SU-DHL-6 (cell line): ENCODE measurements around the gene SRD5A3.

ENCODE experiments used
- H2AFZ ChIP-seq: fragments of 200-600 bp; sonication (generic); 2 replicates; pipeline ENCODE4 v1.6.1; 2014; ENCODE audit warnings: low read depth, mild to moderate bottlenecking, moderate library complexity, mixed read lengths, antibody characterized with exemption, low read length; ENCODE audit not compliant: severe bottlenecking
- H3F3A ChIP-seq: fragments of 200-600 bp; shearing (Covaris generic); 2 replicates; pipeline ENCODE4 v1.6.0; 2016; ENCODE audit warnings: antibody characterized with exemption, mild to moderate bottlenecking; ENCODE audit not compliant: insufficient read depth
- H3K27ac ChIP-seq: fragments of 200-600 bp; sonication (generic); 2 replicates; pipeline ENCODE4 v1.5.1; 2016; ENCODE audit warnings: low read depth, mild to moderate bottlenecking, low read length, moderate library complexity, mixed read lengths
- H3K27me3 ChIP-seq: fragments of 200-600 bp; sonication (generic), shearing (Covaris generic); 2 replicates; pipeline ENCODE4 v1.6.0; 2014; ENCODE audit warnings: mild to moderate bottlenecking, low read length
- H3K36me3 ChIP-seq: fragments of 200-600 bp; sonication (generic); 2 replicates; pipeline ENCODE4 v1.6.1; 2014; ENCODE audit warnings: mild to moderate bottlenecking, low read length, mixed read lengths
- H3K4me2 ChIP-seq: fragments of 300-600, 200-600 bp; shearing (Covaris generic), sonication (generic); 2 replicates; pipeline ENCODE4 v1.6.0; 2014; ENCODE audit warnings: low read length, low read depth, mild to moderate bottlenecking; ENCODE audit not compliant: poor library complexity, severe bottlenecking
- H3K4me3 ChIP-seq: fragments of 200-600 bp; sonication (generic); 2 replicates; pipeline ENCODE4 v1.5.1; 2014; ENCODE audit warnings: antibody characterized with exemption, low read length, mild to moderate bottlenecking, mixed read lengths; ENCODE audit not compliant: insufficient read depth, poor library complexity, severe bottlenecking
- H3K79me2 ChIP-seq: fragments of 200-600 bp; sonication (generic); 2 replicates; pipeline ENCODE4 v1.6.1; 2014; ENCODE audit warnings: mild to moderate bottlenecking, low read length, moderate library complexity; ENCODE audit not compliant: insufficient read depth
- H3K9ac ChIP-seq: fragments of 200-600 bp; sonication (generic); 2 replicates; pipeline ENCODE4 v1.7.0; 2014; ENCODE audit warnings: mild to moderate bottlenecking, low read length
- H3K9me2 ChIP-seq: fragments of 200-600 bp; sonication (generic); replicated peaks from 2 replicates; pipeline ENCODE4 v1.6.1; 2014; ENCODE audit warnings: low read length; ENCODE audit not compliant: insufficient read depth
- H3K9me3 ChIP-seq: fragments of 200-600 bp; sonication (generic); 2 replicates; pipeline ENCODE4 v1.6.1; 2014; ENCODE audit warnings: low read length, mixed read lengths; ENCODE audit not compliant: insufficient read depth
- H4K20me1 ChIP-seq: fragments of 200-600 bp; sonication (generic); 2 replicates; pipeline ENCODE4 v1.6.1; 2014; ENCODE audit warnings: low read depth, mild to moderate bottlenecking, antibody characterized with exemption, low read length, moderate library complexity, mixed read lengths
- CTCF ChIP-seq: fragments of 200-600 bp; sonication (generic); IDR thresholded peaks from one replicate; pipeline ENCODE4 v1.5.1; 2017; ENCODE audit warnings: antibody characterized with exemption, mild to moderate bottlenecking, low read length, moderate library complexity; ENCODE audit not compliant: insufficient read depth, poor library complexity, severe bottlenecking
- EZH2phosphoT487 ChIP-seq: fragments of 200-600 bp; sonication (generic), shearing (Covaris generic); conservative IDR thresholded peaks from 2 replicates; pipeline ENCODE4 v1.6.1; 2018; ENCODE audit warnings: mild to moderate bottlenecking, antibody characterized with exemption, low read length, moderate library complexity, mixed read lengths

SRD5A3 gene

GRCh38 chr4:55354648-55355047 lies 8.6 kb downstream of the SRD5A3 start:
- Histone ChIP-seq H3K27me3 (no peaks in the 10 kb centered on the region), H3K27ac (no peak overlapping the region), H3K9me2 (no peaks in the 10 kb centered on the region), H3K36me3 (no peaks in the 10 kb centered on the region), H2AFZ (no peak overlapping the region), H3K79me2 (no peaks in the 10 kb centered on the region), H3K4me2 (no peak overlapping the region), H3K9me3 (no peaks in the 10 kb centered on the region), H3K9ac (no peak overlapping the region), H3F3A (no peaks in the 10 kb centered on the region), H4K20me1 (no peaks in the 10 kb centered on the region), H3K4me3 (no peak overlapping the region)
- no peak for TF ChIP-seq EZH2phosphoT487

- Histone ChIP-seq H3F3A (no peaks in the 10 kb centered on the region), H2AFZ (no peak overlapping the region), H3K9me3 (no peaks in the 10 kb centered on the region), H4K20me1 (no peaks in the 10 kb centered on the region), H3K36me3 (no peaks in the 10 kb centered on the region), H3K9ac (no peak overlapping the region), H3K4me3 (no peak overlapping the region), H3K4me2 (no peak overlapping the region), H3K9me2 (no peaks in the 10 kb centered on the region), H3K27me3 (no peaks in the 10 kb centered on the region), H3K79me2 (no peaks in the 10 kb centered on the region), H3K27ac (no peak overlapping the region)
- TF ChIP-seq EZH2phosphoT487 = no peak
- TF ChIP-seq CTCF = no peak
Observed at GRCh38 chr4:55355555-55355954, 9.5 kb downstream of the SRD5A3 start.

GRCh38 chr4:55356991-55357461 lies 11.0 kb downstream of the SRD5A3 start:
- H3K27me3 ChIP-seq = no peaks in the 10 kb centered on the region
- no peak overlapping the region for H3K4me2 ChIP-seq
- H3K79me2 ChIP-seq = no peaks in the 10 kb centered on the region
- no peak overlapping the region for H3K27ac ChIP-seq
- no peak for TF ChIP-seq EZH2phosphoT487
- no peak for TF ChIP-seq CTCF
- no peak overlapping the region for H3K4me3 ChIP-seq
- no peak overlapping the region for H3K9ac ChIP-seq
- H3F3A ChIP-seq = no peaks in the 10 kb centered on the region
- H4K20me1 ChIP-seq = no peaks in the 10 kb centered on the region
- no peaks in the 10 kb centered on the region for H3K9me2 ChIP-seq
- H3K9me3 ChIP-seq = no peaks in the 10 kb centered on the region
- H2AFZ ChIP-seq = no peak overlapping the region
- no peaks in the 10 kb centered on the region for H3K36me3 ChIP-seq

GRCh38 chr4:55358246-55358645 lies 12.2 kb downstream of the SRD5A3 start:
- no peak overlapping the region for H3K4me3 ChIP-seq
- no peaks in the 10 kb centered on the region for H3K79me2 ChIP-seq
- 0 out of 2 replicates have a peak overlapping the region, but pooled peaks have one; percentile 29 for H3K27ac ChIP-seq
- no peak overlapping the region for H3K9ac ChIP-seq
- H4K20me1 ChIP-seq = no peaks in the 10 kb centered on the region
- no peaks in the 10 kb centered on the region for H3F3A ChIP-seq
- peak overlapping the region; percentile 37 for H3K4me2 ChIP-seq
- H3K9me3 ChIP-seq = no peaks in the 10 kb centered on the region
- TF ChIP-seq CTCF = no peak
- no peak for TF ChIP-seq EZH2phosphoT487
- H3K36me3 ChIP-seq = no peaks in the 10 kb centered on the region
- no peaks in the 10 kb centered on the region for H3K27me3 ChIP-seq
- no peak overlapping the region for H2AFZ ChIP-seq
- no peaks in the 10 kb centered on the region for H3K9me2 ChIP-seq
